Measurements from ENCODE around the gene ARHGAP26.

- TF ChIP-seq CTCF (conservative IDR thresholded peaks at IDR 0.05; ENCODE audit: low read depth in 2 of 2): no peak
- TF ChIP-seq EZH2 (IDR thresholded peaks at IDR 0.05; ENCODE audit: low read depth, unreplicated experiment): no peak
- no peak for TF ChIP-seq ZNF114 (CRISPR knock-in tag; IDR thresholded peaks at IDR 0.05)
- no peak for TF ChIP-seq POLR2AphosphoS5 (IDR thresholded peaks at IDR 0.05; ENCODE audit: low read depth)
- no peak for TF ChIP-seq JUNB (IDR thresholded peaks at IDR 0.05; ENCODE audit: unreplicated experiment)
- no peak for TF ChIP-seq EZH2phosphoT487 (IDR thresholded peaks at IDR 0.05; ENCODE audit: unreplicated experiment)
- no peak for TF ChIP-seq REST (IDR thresholded peaks at IDR 0.05; ENCODE audit: unreplicated experiment)
- TF ChIP-seq CREB1 (CRISPR knock-in tag; IDR thresholded peaks at IDR 0.05; ENCODE audit: low read depth): no peak
- TF ChIP-seq STAT1 (IDR thresholded peaks at IDR 0.05; ENCODE audit: unreplicated experiment): no peak
- TF ChIP-seq NANOG (IDR thresholded peaks at IDR 0.05; ENCODE audit: borderline replicate concordance): no peak
Measured at GRCh38 chr5:142831009-142831383, 60.8 kb downstream of the ARHGAP26 start.

Measured in GM23338 (cell line).